GM21528 (cell line): ENCODE results near the gene HEYL.

ENCODE experiments used
- ATAC-seq: cut with Tn5 transposase; IDR thresholded peaks from one replicate; pipeline ENCODE4 v1.9.1; 2021; ENCODE audit warnings: mild to moderate bottlenecking, moderate library complexity; ENCODE audit not compliant: unreplicated experiment, low FRiP score

Gene HEYL

GRCh38 chr1:39668111-39668510 is 28.7 kb upstream of the HEYL start:
- ATAC-seq, result no peak

- peak; percentile 87 for ATAC-seq
Measured at GRCh38 chr1:39666772-39667171, 27.3 kb upstream of the HEYL start.

GRCh38 chr1:39663559-39663958 is 24.1 kb upstream of the HEYL start:
- ATAC-seq, result no peak

DNA sequence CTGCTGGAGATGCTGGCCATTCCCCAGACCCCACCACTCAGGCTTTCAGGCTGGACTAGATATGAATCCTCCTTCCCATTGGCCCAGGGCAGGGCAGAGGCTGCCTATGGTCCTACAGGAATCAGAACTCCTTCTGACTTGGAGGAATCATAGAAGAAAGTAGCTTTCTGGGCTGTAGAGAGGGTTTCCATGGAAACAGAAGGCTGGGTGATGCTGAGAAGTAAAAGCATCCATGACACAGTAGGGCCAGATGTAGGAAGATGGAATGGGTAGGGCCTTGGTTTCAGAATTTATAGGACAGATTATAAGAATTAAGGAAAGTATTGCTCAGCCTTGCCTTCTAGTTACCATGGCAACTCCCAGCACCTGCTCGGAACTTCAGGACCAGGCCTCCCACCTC is 23.4 kb upstream of the HEYL start:
- no peak for ATAC-seq

GRCh38 chr1:39659538-39659937 is 20.1 kb upstream of the HEYL start:
- no peak for ATAC-seq

DNA sequence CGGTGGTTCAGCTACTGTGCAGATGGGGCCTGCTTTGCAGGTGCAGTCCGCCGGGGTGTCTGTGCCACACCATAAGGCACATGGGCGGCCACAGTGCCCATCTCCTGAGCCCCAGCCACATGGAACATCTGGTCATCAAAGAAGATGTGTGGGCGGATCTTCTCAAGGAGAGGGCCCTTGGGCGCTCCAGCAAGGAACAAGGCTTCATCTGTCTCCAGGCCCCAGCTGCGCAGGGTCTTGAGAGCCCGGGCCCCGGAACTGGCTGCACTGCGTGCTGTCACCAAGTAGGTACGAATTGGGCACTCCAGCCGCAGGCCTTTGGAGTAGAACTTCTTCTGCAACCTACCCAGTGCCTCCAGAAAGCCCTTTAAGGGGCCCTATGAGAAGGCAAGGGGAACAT is 19.7 kb upstream of the HEYL start:
- no peak for ATAC-seq

- ATAC-seq, result no peak
Measured at GRCh38 chr1:39657923-39658485, 18.6 kb upstream of the HEYL start.

GRCh38 chr1:39657402-39657801 is 18.0 kb upstream of the HEYL start:
- ATAC-seq, result no peak

GRCh38 chr1:39656391-39656790 is 16.9 kb upstream of the HEYL start:
- no peak for ATAC-seq

- ATAC-seq, result no peak
Measured at GRCh38 chr1:39655578-39656268, 16.3 kb upstream of the HEYL start.

DNA sequence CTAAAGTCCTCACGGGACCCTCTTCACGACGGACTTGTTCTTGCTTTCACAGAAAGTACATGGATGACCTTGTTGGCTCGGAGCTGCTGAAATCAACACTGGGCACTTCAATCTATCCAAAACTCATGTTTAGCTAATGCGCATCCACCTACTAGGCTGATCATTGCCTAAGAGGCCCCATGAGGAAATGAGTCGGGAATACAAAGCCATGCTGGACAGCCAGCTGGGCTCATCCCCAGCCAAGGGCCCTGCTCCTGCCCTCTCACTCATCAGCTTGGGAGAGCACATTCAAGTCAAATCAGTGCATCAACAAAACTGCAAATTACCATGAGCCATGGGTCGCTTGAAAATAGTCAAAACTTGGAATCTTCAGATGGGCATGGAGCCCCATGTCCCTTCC is 14.8 kb upstream of the HEYL start:
- ATAC-seq, result no peak

- no peak for ATAC-seq
Measured at GRCh38 chr1:39653546-39654031, 14.1 kb upstream of the HEYL start.

DNA sequence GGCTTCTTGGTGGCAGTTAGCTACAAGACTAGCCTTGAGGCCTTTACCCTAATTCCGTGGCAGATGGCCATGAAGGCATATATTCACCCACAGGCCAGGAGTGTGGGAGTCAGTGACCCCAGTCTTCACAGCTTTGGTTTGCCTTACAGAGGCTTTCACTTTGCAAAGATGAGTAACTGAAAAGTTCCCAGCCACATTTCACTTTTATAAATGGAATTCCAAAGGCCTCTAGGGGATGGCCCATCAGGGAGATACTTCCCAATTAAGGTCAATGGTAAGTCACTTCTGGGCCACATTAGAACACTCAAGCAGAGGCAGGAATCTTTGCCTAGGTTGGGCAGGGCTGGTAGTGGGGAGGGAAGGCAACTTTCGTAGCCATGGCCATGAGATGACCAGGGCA is 13.1 kb upstream of the HEYL start:
- no peak for ATAC-seq

DNA sequence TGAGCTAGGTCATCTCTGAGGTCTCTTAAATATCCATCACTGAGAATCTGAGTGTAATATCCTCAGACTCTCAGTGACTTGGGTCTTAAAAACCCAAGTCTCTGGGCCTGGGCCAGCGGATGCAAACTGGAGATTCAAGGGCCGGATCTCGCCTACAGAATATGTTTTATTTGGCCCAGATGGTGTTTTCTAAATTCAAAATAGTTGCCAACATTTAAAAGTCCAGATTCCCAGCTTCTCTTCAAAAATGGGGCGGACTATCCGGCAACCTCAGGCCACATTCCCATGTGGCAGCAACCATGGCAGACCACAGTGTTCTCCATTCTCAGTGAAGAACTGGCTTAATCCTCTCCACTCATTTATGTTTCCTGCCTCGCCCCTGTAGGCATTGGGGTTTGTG is 12.7 kb upstream of the HEYL start:
- ATAC-seq, result no peak

DNA sequence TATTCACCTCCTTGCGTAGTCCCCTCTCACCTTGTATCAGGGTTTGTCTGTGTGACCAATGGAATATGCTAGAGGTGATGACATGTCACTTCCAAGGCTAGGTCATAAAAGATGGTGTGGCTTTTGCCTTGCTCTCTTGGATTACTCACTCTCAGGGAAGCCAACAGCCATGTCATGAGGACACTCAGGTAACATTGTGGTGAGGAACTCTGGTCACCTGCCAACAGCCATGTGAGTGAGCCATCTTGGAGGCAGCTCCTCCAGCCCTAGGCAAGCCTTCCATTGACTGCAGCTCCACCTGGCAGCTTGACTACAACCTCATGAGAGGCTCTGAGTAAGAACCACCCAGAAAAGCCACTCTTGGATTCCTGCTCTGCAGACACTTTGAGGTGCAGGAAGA is 11.0 kb upstream of the HEYL start:
- ATAC-seq, result no peak

DNA sequence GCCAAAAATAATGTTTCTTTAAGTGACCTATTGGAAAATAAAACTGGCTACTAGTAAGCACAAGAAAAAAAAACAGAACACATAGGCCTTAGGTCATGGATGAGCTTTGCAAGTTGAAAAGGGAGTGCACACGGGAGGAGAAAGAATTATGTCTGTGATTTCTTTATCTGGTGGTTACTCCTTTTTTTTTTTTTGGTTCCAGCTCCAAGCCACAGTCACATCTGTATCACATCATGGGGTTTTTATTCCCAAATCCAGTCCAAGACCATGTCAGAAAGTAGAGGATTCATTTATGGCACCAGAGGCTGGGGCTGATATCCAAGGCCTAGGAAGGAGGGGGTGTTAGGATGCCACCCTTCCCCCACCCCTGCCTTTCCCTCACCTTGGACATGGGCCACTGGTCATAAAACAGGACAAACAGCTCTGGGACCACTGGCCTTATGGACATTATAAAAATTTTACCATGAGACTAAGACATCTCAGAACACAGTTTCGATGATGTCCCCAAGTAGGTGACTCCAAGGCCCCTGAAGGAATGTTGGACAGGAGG is 10.3 kb upstream of the HEYL start:
- ATAC-seq, result no peak

DNA sequence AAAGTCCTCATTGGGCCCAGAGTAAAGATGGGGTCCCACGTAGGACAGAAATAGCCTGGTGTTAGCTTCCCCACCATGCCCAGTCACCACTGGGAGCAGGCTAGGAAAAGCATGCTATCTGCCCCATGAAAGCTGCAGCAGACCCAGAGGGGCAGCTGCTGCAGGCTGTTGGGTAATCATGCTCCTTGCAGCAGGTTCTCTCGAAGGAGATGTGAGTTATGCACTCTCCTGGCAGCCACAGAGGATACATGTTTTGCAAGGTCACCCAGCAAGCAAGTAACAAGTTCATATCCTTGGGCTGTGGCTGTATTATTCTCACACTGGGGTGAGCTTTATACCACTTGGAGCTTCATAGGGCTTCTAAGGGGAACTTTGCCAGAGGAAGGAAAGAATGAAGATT is 9.1 kb upstream of the HEYL start:
- ATAC-seq, result no peak

GRCh38 chr1:39647247-39647646 is 7.8 kb upstream of the HEYL start:
- ATAC-seq, result no peak

DNA sequence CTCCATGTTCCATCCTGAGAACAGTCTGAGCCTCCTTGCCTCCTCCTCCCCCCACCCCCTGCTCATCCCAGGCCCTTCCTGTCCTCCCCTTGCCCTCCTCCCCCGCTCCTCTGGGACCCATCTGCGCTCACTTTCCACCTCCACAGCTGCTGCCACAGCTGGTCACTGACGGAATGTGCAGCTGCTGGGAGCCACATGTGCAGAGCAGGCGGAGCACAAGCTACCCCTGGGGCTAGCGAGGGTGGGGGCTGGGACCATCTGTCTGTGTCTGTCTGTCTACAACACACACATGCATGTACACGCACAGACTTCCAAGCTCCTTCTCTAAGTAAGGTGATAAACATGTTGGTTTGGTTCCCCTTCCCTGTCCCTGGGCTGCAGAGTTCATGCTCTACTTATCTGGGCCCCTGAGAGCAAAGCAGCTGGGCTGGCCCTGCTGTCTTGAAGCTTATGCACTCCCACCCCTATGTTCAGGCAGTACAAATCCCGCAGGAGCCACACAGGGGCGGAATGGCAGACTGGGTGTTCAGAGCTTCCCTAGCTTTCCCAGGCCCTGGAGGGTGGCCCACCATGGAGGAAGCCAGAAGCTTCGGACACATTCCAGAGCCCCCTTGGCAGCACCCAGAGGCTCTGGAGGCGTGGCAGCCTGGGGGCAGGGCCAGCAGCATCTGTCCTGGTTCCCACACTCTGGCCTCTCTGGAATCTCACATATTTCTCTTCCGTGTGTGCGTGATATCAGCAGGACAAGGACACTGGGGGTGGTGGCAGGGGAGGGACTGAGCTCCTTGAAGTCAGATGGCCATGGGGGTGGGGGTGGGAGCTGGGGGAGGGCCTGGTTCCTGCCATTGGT is 7.0 kb upstream of the HEYL start:
- no peak for ATAC-seq

DNA sequence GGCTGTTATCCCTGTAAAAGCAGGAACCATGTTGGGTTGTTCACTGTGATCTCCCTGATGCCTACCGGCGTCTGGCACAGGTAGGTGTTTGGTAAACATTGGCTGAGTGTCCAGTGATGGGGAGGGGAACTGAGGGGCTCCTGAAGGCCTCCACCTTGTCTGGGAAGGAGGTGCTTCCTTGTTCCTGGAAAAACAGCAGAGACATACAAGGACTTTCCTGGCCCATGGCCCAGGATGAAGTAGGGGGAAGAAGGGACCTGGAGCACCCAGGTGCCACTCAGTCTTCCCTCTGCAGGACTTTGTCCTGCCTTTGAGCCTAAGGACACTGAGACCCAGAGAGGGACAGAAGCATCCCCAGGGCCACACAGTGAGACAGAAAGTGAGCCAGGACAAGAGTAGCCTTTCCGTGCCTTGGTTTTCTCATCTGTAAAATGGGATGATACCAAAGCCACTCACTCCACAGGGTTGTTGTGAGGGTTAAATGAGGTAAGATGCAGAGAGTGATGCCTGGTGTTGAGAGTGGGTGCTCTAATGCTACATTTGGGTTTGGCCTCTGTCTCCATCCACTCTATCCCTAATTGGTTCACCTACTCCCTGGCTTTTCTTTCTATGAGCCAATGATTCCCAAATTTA is 6.1 kb upstream of the HEYL start:
- ATAC-seq, result no peak

- no peak for ATAC-seq
Measured at GRCh38 chr1:39643705-39644104, 4.3 kb upstream of the HEYL start.
